Measurements from ENCODE around the gene EEPD1. TPM values are rescaled to one million over a fixed set of nuclear protein-coding genes. Genes with fewer than 3 reads are reported as not detected.

Gene EEPD1
- total RNA-seq, 1 experiment from 2014 or later: 5.0 TPM

GRCh38 chr7:36180121-36180520, 27.1 kb downstream of the EEPD1 start:
- H2BK20ac ChIP-seq (ENCODE audit: low read depth, low read length, poor library complexity, severe bottlenecking): no peak overlapping the region
- H3K56ac ChIP-seq (ENCODE audit: insufficient read length, low read depth, low read length): no peak overlapping the region
- peak overlapping the region in 1 of 3 experiments; percentile 80; a peak in 1 of 7 replicates for H3K27ac Mint-ChIP-seq
- H3K4me3 Mint-ChIP-seq: no peak overlapping the region
- H3K36me3 Mint-ChIP-seq (ENCODE audit: insufficient read depth in 1 of 3, low read depth in 3 of 3): no peaks in the 10 kb centered on the region; a peak in 1 of 7 replicates
- H3T11ph ChIP-seq (ENCODE audit: low read length): no peak overlapping the region
- no peak overlapping the region for H2BK5ac ChIP-seq (ENCODE audit: insufficient read length, low read length)
- WGBS (ENCODE audit: extremely low coverage, insufficient read length, low lambda C conversion rate): no CpG with 5 or more reads among the region's 5 CpGs
- no peak overlapping the region; the same call in 1 of the 2 replicates for H3K4ac ChIP-seq (ENCODE audit: low read depth, low read length)
- H3K23ac ChIP-seq (ENCODE audit: insufficient read length, low read depth, low read length): no peak overlapping the region
- H3K27ac ChIP-seq (ENCODE audit: insufficient read length, low read depth, low read length): no peak overlapping the region
- no peak overlapping the region for H3K18ac ChIP-seq (ENCODE audit: insufficient read length, low read depth, low read length)
- H2BK15ac ChIP-seq (ENCODE audit: low read depth, low read length): no peak overlapping the region
- H3K23me2 ChIP-seq (ENCODE audit: insufficient read length, low read depth, low read length, poor library complexity, severe bottlenecking): no peaks in the 10 kb centered on the region
- H2AK5ac ChIP-seq (ENCODE audit: insufficient read length, low read length): no peak overlapping the region
- no peaks in the 10 kb centered on the region for H4K20me1 ChIP-seq (ENCODE audit: control insufficient read depth, insufficient read depth, insufficient read length)
- no peaks in the 10 kb centered on the region for H3K79me1 ChIP-seq (ENCODE audit: insufficient read depth, low read depth, low read length, poor library complexity, severe bottlenecking)
- H3K4me2 ChIP-seq (ENCODE audit: insufficient read depth, insufficient read length, low read length): no peak overlapping the region
- H2AFZ ChIP-seq (ENCODE audit: low read length): no peak overlapping the region
- no peak overlapping the region for H3K9ac ChIP-seq (ENCODE audit: extremely low read depth, insufficient read length, low read length)
- peaks cover 2 to 15% of the 10 kb centered on the region in 2 experiments; a peak in 3 of 4 replicates for H3K4me1 Mint-ChIP-seq
- H3K27me3 ChIP-seq (ENCODE audit: insufficient read depth, low read length): no peaks in the 10 kb centered on the region
- no peaks in the 10 kb centered on the region for H3K4me1 ChIP-seq (ENCODE audit: insufficient read depth, low read length)
- H2BK120ac ChIP-seq (ENCODE audit: low read depth, low read length, poor library complexity, severe bottlenecking): no peak overlapping the region
- H3K9me3 ChIP-seq (ENCODE audit: control insufficient read depth, low read depth, low read length): no peaks in the 10 kb centered on the region
- no peak for TF ChIP-seq CTCF (conservative IDR thresholded peaks at IDR 0.05)
- H4K91ac ChIP-seq (ENCODE audit: insufficient read length, low read depth, low read length): no peak overlapping the region
- no peak overlapping the region for H3K14ac ChIP-seq (ENCODE audit: insufficient read depth, low read length)
- no peak for DNase-seq
- no peak overlapping the region for H4K5ac ChIP-seq (ENCODE audit: insufficient read length, low read depth, low read length)
- no peaks in the 10 kb centered on the region for H3K79me2 ChIP-seq (ENCODE audit: insufficient read depth, low read length)
- no peaks in the 10 kb centered on the region for H3K9me3 Mint-ChIP-seq
- H4K8ac ChIP-seq (replicated peaks; ENCODE audit: insufficient read length, low read depth, low read length): no peak overlapping the region
- H2BK12ac ChIP-seq (ENCODE audit: insufficient read length, low read depth, low read length): no peak overlapping the region
- peaks cover 1% of the 10 kb centered on the region; the same call in 1 of the 2 replicates for H3K27me3 Mint-ChIP-seq (ENCODE audit: low read depth)

All from H9 (cell line).